HS-27A (cell line): Measurements from ENCODE around the gene COPS4.
A peak's percentile ranks its signal among the peaks of the same experiment; 100 is the strongest.
"Not testable (repeated sequence)": the region's sequence is repeated elsewhere in the genome, so short reads cannot be mapped to it uniquely, and the experiment has no call there.

Source experiments
- DNase-seq: peaks from one replicate; pipeline ENCODE4 v3.0.0-alpha.2; 2012; ENCODE audit warnings: low read depth, missing footprints

Gene COPS4

GRCh38 chr4:83083925-83084475 lies 49.0 kb downstream of the COPS4 start:
- DNase-seq, result no peak

GRCh38 chr4:83084956-83085355 lies 50.0 kb downstream of the COPS4 start:
- not testable (repeated sequence) for DNase-seq

- DNase-seq, result no peak
Measured at GRCh38 chr4:83089410-83090157, 54.6 kb downstream of the COPS4 start.

GRCh38 chr4:83093060-83093640 lies 58.2 kb downstream of the COPS4 start:
- no peak for DNase-seq

- no peak for DNase-seq
Measured at GRCh38 chr4:83096397-83096796, 61.4 kb downstream of the COPS4 start.

GRCh38 chr4:83104991-83105390 lies 70.0 kb downstream of the COPS4 start:
- no peak for DNase-seq

GRCh38 chr4:83107631-83108030 lies 72.6 kb downstream of the COPS4 start:
- DNase-seq, result no peak

GRCh38 chr4:83108101-83108861 lies 73.3 kb downstream of the COPS4 start:
- no peak for DNase-seq

- DNase-seq, result no peak
Measured at GRCh38 chr4:83109480-83110222, 74.7 kb downstream of the COPS4 start.

- DNase-seq, result peak; percentile 73
Measured at GRCh38 chr4:83110223-83110945, 75.4 kb downstream of the COPS4 start.

- no peak for DNase-seq
Measured at GRCh38 chr4:83110970-83111750, 76.2 kb downstream of the COPS4 start.

- DNase-seq, result not testable (repeated sequence)
Measured at GRCh38 chr4:83111751-83112141, 76.8 kb downstream of the COPS4 start.

- no peak for DNase-seq
Measured at GRCh38 chr4:83112231-83112630, 77.2 kb downstream of the COPS4 start.

GRCh38 chr4:83112678-83113428 lies 77.9 kb downstream of the COPS4 start:
- DNase-seq, result peak; percentile 69

- no peak for DNase-seq
Measured at GRCh38 chr4:83113429-83113786, 78.4 kb downstream of the COPS4 start.

- no peak for DNase-seq
Measured at GRCh38 chr4:83114576-83114975, 79.6 kb downstream of the COPS4 start, which contains the start of gene PLAC8. Gene PLAC8 (minus strand): TSS chr4:83114729. CDS start chr4:83107921, 6,808 bp downstream.

- DNase-seq, result no peak
Measured at GRCh38 chr4:83115000-83115399, 80.0 kb downstream of the COPS4 start.

- no peak for DNase-seq
Measured at GRCh38 chr4:83115656-83116285, 80.8 kb downstream of the COPS4 start.

- no peak for DNase-seq
Measured at GRCh38 chr4:83118869-83119268, 83.9 kb downstream of the COPS4 start.
